ENCODE results near the gene COL4A1.

The COL4A1 gene

DNA sequence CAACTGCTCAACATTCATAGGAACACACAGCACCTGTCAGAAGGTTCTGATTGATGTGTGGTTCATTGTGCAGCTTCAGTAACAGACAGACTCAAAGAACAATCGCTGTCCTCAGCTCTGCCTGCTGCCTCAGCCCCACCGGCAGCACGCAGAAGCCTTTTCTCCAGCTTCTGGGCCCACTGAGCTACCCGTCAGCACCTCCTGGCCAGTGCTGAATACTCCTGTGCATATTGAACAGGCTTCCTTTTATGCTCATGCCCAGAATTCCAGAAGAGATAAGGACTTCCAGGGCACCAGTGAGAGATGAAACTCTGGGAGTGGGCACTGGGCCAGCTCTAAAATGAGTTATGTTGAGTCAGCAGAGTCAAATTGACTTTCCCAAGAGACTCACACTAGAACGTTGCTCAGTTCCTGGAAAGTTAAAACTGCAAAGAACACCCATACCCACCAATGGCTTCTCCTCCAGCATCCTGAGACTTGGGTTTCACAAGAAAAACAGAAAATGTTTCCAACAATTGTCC is 119.3 kb downstream of the COL4A1 start:
- TF ChIP-seq POLR2AphosphoS5 (IDR thresholded peaks at IDR 0.05; ENCODE audit: low read depth) (no peak), SPI1 (IDR thresholded peaks at IDR 0.05; ENCODE audit: borderline replicate concordance, low read depth) (no peak), GABPA (IDR thresholded peaks at IDR 0.05; ENCODE audit: low read depth) (no peak)
- TF ChIP-seq, protein P1, sequence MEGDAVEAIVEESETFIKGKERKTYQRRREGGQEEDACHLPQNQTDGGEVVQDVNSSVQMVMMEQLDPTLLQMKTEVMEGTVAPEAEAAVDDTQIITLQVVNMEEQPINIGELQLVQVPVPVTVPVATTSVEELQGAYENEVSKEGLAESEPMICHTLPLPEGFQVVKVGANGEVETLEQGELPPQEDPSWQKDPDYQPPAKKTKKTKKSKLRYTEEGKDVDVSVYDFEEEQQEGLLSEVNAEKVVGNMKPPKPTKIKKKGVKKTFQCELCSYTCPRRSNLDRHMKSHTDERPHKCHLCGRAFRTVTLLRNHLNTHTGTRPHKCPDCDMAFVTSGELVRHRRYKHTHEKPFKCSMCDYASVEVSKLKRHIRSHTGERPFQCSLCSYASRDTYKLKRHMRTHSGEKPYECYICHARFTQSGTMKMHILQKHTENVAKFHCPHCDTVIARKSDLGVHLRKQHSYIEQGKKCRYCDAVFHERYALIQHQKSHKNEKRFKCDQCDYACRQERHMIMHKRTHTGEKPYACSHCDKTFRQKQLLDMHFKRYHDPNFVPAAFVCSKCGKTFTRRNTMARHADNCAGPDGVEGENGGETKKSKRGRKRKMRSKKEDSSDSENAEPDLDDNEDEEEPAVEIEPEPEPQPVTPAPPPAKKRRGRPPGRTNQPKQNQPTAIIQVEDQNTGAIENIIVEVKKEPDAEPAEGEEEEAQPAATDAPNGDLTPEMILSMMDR (IDR thresholded peaks at IDR 0.05; ENCODE audit: insufficient read depth, low read length), result no peak
- TF ChIP-seq, protein P2, sequence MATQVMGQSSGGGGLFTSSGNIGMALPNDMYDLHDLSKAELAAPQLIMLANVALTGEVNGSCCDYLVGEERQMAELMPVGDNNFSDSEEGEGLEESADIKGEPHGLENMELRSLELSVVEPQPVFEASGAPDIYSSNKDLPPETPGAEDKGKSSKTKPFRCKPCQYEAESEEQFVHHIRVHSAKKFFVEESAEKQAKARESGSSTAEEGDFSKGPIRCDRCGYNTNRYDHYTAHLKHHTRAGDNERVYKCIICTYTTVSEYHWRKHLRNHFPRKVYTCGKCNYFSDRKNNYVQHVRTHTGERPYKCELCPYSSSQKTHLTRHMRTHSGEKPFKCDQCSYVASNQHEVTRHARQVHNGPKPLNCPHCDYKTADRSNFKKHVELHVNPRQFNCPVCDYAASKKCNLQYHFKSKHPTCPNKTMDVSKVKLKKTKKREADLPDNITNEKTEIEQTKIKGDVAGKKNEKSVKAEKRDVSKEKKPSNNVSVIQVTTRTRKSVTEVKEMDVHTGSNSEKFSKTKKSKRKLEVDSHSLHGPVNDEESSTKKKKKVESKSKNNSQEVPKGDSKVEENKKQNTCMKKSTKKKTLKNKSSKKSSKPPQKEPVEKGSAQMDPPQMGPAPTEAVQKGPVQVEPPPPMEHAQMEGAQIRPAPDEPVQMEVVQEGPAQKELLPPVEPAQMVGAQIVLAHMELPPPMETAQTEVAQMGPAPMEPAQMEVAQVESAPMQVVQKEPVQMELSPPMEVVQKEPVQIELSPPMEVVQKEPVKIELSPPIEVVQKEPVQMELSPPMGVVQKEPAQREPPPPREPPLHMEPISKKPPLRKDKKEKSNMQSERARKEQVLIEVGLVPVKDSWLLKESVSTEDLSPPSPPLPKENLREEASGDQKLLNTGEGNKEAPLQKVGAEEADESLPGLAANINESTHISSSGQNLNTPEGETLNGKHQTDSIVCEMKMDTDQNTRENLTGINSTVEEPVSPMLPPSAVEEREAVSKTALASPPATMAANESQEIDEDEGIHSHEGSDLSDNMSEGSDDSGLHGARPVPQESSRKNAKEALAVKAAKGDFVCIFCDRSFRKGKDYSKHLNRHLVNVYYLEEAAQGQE (IDR thresholded peaks at IDR 0.05; ENCODE audit: insufficient replicate concordance, low read depth), result no peak
- DNase-seq (ENCODE audit: low read depth in 1 of 2, low spot score in 1 of 2), result no peak
- H3K4me3 ChIP-seq (replicated peaks; ENCODE audit: insufficient read depth, low read length), result no peak overlapping the region
- H3K27me3 ChIP-seq (ENCODE audit: insufficient read depth, poor library complexity, severe bottlenecking), result no peaks in the 10 kb centered on the region
- no peak overlapping the region for H3K27ac ChIP-seq (replicated peaks)

DNA sequence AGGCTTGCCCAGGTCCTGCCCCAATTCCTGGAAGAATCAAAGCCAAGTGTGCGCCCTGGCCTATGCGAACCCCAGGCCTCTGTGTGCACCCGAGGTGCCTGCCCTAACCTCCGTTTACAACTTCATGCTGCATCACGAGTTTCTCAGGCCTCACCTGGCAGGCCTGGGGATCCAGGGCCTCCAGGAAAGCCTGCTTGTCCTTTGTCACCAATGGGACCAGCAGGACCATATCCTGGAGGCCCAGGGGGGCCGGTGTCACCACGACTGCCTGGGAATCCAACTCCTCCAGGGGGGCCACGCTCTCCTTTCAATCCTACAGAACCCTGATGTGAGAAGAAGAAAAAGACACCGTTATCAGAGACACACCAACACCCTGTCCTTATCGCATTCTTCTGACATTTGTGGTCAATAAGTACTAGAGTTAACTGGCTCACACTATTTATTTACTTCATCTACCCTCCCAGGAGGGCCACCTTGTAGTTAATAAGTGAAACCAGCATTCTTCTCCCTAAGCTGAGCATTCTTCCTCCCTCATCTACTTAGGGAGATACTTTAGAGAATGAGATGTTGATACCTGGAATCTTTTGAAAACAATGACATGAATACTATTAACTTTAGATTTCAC is 120.6 kb downstream of the COL4A1 start:
- no peak overlapping the region for H3K27ac ChIP-seq (replicated peaks)
- no peak overlapping the region for H3K4me3 ChIP-seq (replicated peaks; ENCODE audit: insufficient read depth, low read length)
- DNase-seq (ENCODE audit: low read depth in 1 of 2, low spot score in 1 of 2), result no peak
- TF ChIP-seq POLR2AphosphoS5 (IDR thresholded peaks at IDR 0.05; ENCODE audit: low read depth), result no peak
- TF ChIP-seq, protein P2 (IDR thresholded peaks at IDR 0.05; ENCODE audit: insufficient replicate concordance, low read depth), result no peak
- TF ChIP-seq, protein P1 (IDR thresholded peaks at IDR 0.05; ENCODE audit: insufficient read depth, low read length), result no peak
- no peak for TF ChIP-seq GABPA (IDR thresholded peaks at IDR 0.05; ENCODE audit: low read depth)
- no peak for TF ChIP-seq SPI1 (IDR thresholded peaks at IDR 0.05; ENCODE audit: borderline replicate concordance, low read depth)
- no peaks in the 10 kb centered on the region for H3K27me3 ChIP-seq (ENCODE audit: insufficient read depth, poor library complexity, severe bottlenecking)

DNA sequence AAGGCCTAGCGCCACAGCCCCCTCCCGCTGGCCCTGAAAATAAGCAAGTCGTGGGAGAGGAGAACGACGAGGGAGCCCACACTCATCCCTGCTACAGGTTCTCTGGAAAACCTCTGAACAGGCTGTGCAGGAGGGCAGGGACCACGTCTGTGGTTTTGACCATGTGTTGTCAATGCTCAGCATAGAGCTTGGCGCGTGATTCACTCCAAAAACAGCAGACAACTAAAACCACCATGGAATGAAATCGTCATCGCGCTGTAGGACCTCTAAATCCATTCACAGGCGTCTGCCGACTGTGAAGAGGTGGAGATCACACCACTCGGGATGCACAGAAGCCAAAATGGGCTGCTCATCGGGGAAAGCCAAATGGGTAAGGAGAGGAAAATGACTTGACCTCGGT is 121.3 kb downstream of the COL4A1 start:
- Histone ChIP-seq H3K4me3 (replicated peaks; ENCODE audit: insufficient read depth, low read length) (no peak overlapping the region), H3K27ac (replicated peaks) (no peak overlapping the region), H3K27me3 (ENCODE audit: insufficient read depth, poor library complexity, severe bottlenecking) (no peaks in the 10 kb centered on the region)
- TF ChIP-seq SPI1 (IDR thresholded peaks at IDR 0.05; ENCODE audit: borderline replicate concordance, low read depth), result no peak
- no peak for TF ChIP-seq POLR2AphosphoS5 (IDR thresholded peaks at IDR 0.05; ENCODE audit: low read depth)
- TF ChIP-seq GABPA (IDR thresholded peaks at IDR 0.05; ENCODE audit: low read depth), result no peak
- TF ChIP-seq, protein P2 (IDR thresholded peaks at IDR 0.05; ENCODE audit: insufficient replicate concordance, low read depth), result no peak
- TF ChIP-seq, protein P1 (IDR thresholded peaks at IDR 0.05; ENCODE audit: insufficient read depth, low read length), result no peak
- DNase-seq (ENCODE audit: low read depth in 1 of 2, low spot score in 1 of 2), result no peak
